Upper lobe of right lung (tissue), 1 donor: ENCODE results near the gene PCDHB12. TPM values are rescaled to one million over a fixed set of nuclear protein-coding genes. Genes with fewer than 3 reads are reported as not detected.
"Not testable (repeated sequence)": the region's sequence is repeated elsewhere in the genome, so short reads cannot be mapped to it uniquely, and the experiment has no call there.

Experiments used
- ATAC-seq: fragments of 200-7000 bp; cut with Tn5 transposase; one replicate; pipeline ENCODE4 v1.9.1; 2020; ENCODE audit warnings: mild to moderate bottlenecking, moderate library complexity
- DNase-seq: peaks from one replicate; pipeline ENCODE4 v3.0.0-alpha.2; 2020
- H3K27ac ChIP-seq: fragments of 200-600 bp; one replicate; pipeline ENCODE4 v1.8.0; 2022
- H3K27me3 ChIP-seq: fragments of 200-600 bp; one replicate; pipeline ENCODE4 v1.8.0; 2022; ENCODE audit warnings: mild to moderate bottlenecking
- H3K36me3 ChIP-seq: fragments of 200-600 bp; one replicate; pipeline ENCODE4 v1.8.0; 2022
- H3K4me1 ChIP-seq: fragments of 200-600 bp; one replicate; pipeline ENCODE4 v1.8.0; 2022
- H3K4me3 ChIP-seq: fragments of 200-600 bp; one replicate; pipeline ENCODE4 v1.8.0; 2022; ENCODE audit warnings: mild to moderate bottlenecking
- H3K9me3 ChIP-seq: fragments of 200-600 bp; one replicate; pipeline ENCODE4 v1.8.0; 2022
- intact Hi-C: fragments of 100-400 bp; cut with DNase I; formaldehyde crosslinking; loops from one replicate; pipeline ENCODE4 v1.11.0; 2022
- long read RNA-seq: library from polyadenylated mRNA; unstranded; transcript quantifications from one replicate; pipeline ENCODE4 v2.0.0, GENCODE V29; 2021
- total RNA-seq: library from RNA; stranded (reverse); fragmentation: NEBNext Ultra II Directional; extraction: Animal tissue kit (Norgen Biotek cat#: 25700); gene quantifications from one replicate; pipeline ENCODE4 v1.2.1, GENCODE V29; 2021
- TF ChIP-seq, protein P1 (sequence below): fragments of 200-600 bp; IDR thresholded peaks from one replicate; pipeline ENCODE4 v1.8.0; 2022; ENCODE audit warnings: antibody characterized with exemption
- donor health status: DM: no; HTN: yes; CAD: no; lungs with severe emphysema.

Gene PCDHB12
- total RNA-seq: 2.8 TPM
- long read RNA-seq: 0 reads

DNA sequence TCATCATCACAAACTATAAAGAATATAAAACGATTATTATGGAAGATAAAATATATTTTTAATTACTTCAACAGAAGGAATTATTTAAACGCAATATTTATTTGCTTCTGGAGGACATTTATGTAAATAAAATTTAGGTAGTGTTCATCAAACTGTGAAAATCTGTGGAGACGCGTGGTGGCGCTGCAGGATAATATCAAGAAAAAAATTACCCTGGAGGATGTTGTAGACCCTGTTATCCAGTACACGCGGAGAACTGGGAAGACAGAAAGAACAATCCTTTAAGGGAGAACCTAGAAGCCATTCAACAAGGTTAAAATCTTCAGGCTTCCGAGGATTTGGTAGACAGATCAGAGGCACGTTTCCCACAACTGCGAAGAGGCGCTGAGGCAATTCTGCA, at the start of gene PCDHB12:
PCDHB12 (plus strand) TSS at position 242 of the 400 bp plus-strand sequence. CDS start 189 bp downstream, outside the sequence.
- Histone ChIP-seq H3K4me1 (no peaks in the 10 kb centered on the region), H3K27me3 (no peaks in the 10 kb centered on the region), H3K27ac (no peak within 1 kb of the TSS), H3K4me3 (peak within 1 kb of the TSS; percentile 12), H3K36me3 (no peaks in the 10 kb centered on the region), H3K9me3 (peaks cover 5% of the 10 kb centered on the region)
- ATAC-seq (no peak), DNase-seq (no peak)
- intact Hi-C loops: no loop called here
- TF ChIP-seq, protein P1, sequence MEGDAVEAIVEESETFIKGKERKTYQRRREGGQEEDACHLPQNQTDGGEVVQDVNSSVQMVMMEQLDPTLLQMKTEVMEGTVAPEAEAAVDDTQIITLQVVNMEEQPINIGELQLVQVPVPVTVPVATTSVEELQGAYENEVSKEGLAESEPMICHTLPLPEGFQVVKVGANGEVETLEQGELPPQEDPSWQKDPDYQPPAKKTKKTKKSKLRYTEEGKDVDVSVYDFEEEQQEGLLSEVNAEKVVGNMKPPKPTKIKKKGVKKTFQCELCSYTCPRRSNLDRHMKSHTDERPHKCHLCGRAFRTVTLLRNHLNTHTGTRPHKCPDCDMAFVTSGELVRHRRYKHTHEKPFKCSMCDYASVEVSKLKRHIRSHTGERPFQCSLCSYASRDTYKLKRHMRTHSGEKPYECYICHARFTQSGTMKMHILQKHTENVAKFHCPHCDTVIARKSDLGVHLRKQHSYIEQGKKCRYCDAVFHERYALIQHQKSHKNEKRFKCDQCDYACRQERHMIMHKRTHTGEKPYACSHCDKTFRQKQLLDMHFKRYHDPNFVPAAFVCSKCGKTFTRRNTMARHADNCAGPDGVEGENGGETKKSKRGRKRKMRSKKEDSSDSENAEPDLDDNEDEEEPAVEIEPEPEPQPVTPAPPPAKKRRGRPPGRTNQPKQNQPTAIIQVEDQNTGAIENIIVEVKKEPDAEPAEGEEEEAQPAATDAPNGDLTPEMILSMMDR: peak; percentile 22

DNA sequence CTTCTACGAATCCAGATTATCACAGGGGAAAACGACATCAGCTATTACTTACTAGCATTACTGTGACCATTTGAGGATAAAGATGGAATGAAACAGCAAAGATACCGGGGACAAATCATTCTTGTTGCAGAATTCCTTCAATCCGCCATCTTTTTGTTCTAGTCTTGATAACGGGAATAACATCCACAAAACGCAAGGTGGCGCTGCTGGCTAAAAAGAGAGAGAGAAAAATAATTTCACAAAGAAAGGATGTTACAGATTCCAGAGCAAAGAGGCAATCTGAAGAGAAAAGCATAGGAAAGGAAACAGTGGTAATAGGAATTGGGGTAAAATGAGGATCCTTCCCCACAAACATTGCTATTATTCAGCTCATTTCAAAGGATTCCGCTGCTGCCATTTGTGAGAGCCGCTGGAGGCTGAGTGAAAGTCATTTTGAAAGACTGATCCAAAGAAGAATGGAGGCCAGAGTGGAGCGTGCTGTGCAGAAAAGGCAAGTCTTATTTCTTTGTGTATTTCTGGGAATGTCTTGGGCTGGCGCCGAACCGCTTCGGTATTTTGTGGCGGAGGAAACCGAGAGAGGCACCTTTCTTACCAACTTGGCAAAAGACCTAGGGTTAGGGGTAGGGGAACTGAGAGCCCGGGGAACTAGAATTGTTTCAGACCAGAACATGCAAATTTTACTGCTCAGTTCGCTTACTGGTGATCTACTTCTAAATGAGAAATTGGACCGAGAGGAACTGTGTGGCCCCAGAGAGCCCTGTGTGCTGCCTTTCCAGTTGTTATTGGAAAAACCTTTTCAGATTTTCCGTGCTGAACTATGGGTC, 35.9 kb upstream of the PCDHB12 start, which contains the start of gene PCDHB7:
PCDHB7 (plus strand) TSS at position 264 of the 824 bp plus-strand sequence; CDS start at position 456, 192 bp downstream.
- Histone ChIP-seq H3K27me3 (peaks cover 20% of the 10 kb centered on the region), H3K36me3 (no peaks in the 10 kb centered on the region), H3K27ac (no peak within 1 kb of the TSS), H3K4me3 (peak within 1 kb of the TSS; percentile 26), H3K9me3 (peaks cover 7% of the 10 kb centered on the region), H3K4me1 (no peaks in the 10 kb centered on the region)
- intact Hi-C loops: no loop called here
- TF ChIP-seq, protein P1: peak; percentile 52
- ATAC-seq: no peak
- DNase-seq: no peak

DNA sequence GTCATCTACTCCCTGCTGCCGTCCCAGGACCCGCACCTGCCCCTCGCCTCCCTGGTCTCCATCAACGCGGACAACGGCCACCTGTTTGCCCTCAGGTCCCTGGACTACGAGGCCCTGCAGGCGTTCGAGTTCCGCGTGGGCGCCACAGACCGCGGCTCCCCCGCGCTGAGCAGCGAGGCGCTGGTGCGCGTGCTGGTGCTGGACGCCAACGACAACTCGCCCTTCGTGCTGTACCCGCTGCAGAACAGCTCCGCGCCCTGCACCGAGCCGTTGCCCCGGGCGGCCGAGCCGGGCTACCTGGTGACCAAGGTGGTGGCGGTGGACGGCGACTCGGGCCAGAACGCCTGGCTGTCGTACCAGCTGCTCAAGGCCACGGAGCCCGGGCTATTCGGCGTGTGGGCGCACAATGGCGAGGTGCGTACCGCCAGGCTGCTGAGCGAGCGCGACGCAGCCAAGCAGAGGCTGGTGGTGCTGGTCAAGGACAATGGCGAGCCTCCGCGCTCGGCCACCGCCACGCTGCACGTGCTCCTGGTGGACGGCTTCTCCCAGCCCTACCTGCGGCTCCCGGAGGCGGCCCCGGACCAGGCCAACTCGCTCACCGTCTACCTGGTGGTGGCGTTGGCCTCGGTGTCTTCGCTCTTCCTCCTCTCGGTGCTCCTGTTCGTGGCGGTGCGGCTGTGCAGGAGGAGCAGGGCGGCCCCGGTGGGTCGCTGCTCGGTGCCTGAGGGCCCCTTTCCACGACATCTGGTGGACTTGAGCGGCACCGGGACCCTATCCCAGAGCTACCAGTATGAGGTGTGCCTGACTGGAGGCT, 34.0 kb upstream of the PCDHB12 start:
- H3K27ac ChIP-seq, intact Hi-C loops, H3K36me3 ChIP-seq, H3K9me3 ChIP-seq, DNase-seq, H3K4me1 ChIP-seq, ATAC-seq, H3K4me3 ChIP-seq: not testable (repeated sequence)
- peaks cover 14% of the 10 kb centered on the region for H3K27me3 ChIP-seq

DNA sequence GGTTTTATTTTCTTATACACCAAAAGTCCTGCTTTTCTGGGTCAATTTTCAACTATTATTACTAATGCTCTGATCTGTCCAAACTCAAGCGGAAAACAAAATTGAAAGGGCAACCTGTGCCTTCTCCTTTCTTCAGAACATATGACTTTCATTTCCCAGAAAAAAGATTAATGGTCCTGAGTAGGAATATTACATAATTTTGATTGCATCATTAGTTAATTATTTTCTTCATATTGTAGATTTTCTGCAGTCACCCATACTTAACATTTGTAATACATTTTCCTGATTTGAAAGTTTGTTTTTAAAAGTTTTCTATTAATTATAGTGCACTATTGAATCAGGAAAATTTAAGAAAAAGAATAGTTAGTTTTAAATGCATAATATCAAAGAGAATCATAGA, 32.6 kb upstream of the PCDHB12 start:
- H3K9me3 ChIP-seq: peaks cover 7% of the 10 kb centered on the region
- H3K4me3 ChIP-seq: no peak overlapping the region

GRCh38 chr5:141177577-141178191, 30.8 kb upstream of the PCDHB12 start, which contains the start of gene PCDHB8:
Gene PCDHB8 (plus strand): TSS chr5:141177790. CDS start chr5:141178035, 245 bp downstream.
- H3K27ac ChIP-seq, H3K4me3 ChIP-seq, H3K4me1 ChIP-seq, H3K9me3 ChIP-seq, intact Hi-C loops, H3K36me3 ChIP-seq, DNase-seq: not testable (repeated sequence)
- peaks cover 14% of the 10 kb centered on the region for H3K27me3 ChIP-seq
- peak; percentile 67 for ATAC-seq

More for the DNA sequence above, 32.6 kb upstream of the PCDHB12 start:
- TF ChIP-seq, protein P1: no peak
- peaks cover 14% of the 10 kb centered on the region for H3K27me3 ChIP-seq
- no peak for ATAC-seq
- no peaks in the 10 kb centered on the region for H3K4me1 ChIP-seq
- intact Hi-C loops: no loop called here
- no peak for DNase-seq
- no peaks in the 10 kb centered on the region for H3K36me3 ChIP-seq
- H3K27ac ChIP-seq: no peak overlapping the region

GRCh38 chr5:141179371-141179770, 29.1 kb upstream of the PCDHB12 start:
- H3K9me3 ChIP-seq, H3K4me3 ChIP-seq, H3K4me1 ChIP-seq, DNase-seq, H3K36me3 ChIP-seq, ATAC-seq, H3K27ac ChIP-seq, intact Hi-C loops: not testable (repeated sequence)
- peaks cover 14% of the 10 kb centered on the region for H3K27me3 ChIP-seq

DNA sequence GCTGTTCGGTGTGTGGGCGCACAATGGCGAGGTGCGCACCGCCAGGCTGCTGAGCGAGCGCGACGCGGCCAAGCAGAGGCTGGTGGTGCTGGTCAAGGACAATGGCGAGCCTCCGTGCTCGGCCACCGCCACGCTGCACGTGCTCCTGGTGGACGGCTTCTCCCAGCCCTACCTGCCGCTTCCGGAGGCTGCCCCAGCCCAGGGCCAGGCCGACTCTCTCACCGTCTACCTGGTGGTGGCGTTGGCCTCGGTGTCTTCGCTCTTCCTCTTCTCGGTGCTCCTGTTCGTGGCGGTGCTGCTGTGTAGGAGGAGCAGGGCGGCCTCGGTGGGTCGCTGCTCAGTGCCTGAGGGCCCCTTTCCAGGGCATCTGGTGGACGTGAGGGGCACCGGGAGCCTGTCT, 28.6 kb upstream of the PCDHB12 start:
- H3K4me1 ChIP-seq, H3K9me3 ChIP-seq, intact Hi-C loops, H3K36me3 ChIP-seq, H3K27ac ChIP-seq, ATAC-seq, DNase-seq, H3K4me3 ChIP-seq: not testable (repeated sequence)
- H3K27me3 ChIP-seq: peaks cover 14% of the 10 kb centered on the region
